Activated CD4-positive, alpha-beta T cell treated with anti-CD3 and anti-CD28 coated beads, Interleukin-2, amount 10 ng/mL, durations not matched to agents 24 days and 14 days (primary cell): ENCODE results near the gene CTF1. TPM values are rescaled to one million over a fixed set of nuclear protein-coding genes. Genes with fewer than 3 reads are reported as not detected.
A peak's percentile ranks its signal among the peaks of the same experiment; 100 is the strongest.

Experiments used
- DNase-seq: peaks from one replicate; pipeline ENCODE4 v3.0.0; 2022
- H3K27ac Mint-ChIP-seq: one replicate; pipeline ENCODE4 v1.8.0; 2022; ENCODE audit warnings: mild to moderate bottlenecking, mixed read lengths
- H3K27me3 Mint-ChIP-seq: one replicate; pipeline ENCODE4 v1.8.0; 2022; ENCODE audit warnings: mixed read lengths
- H3K36me3 Mint-ChIP-seq: one replicate; pipeline ENCODE4 v1.8.0; 2022; ENCODE audit warnings: low read depth, mild to moderate bottlenecking, mixed read lengths
- H3K4me1 Mint-ChIP-seq: one replicate; pipeline ENCODE4 v1.8.0; 2021; ENCODE audit warnings: mixed read lengths
- H3K4me3 Mint-ChIP-seq: one replicate; pipeline ENCODE4 v1.8.0; 2022; ENCODE audit warnings: mild to moderate bottlenecking, moderate library complexity, mixed read lengths
- H3K9me3 Mint-ChIP-seq: one replicate; pipeline ENCODE4 v1.8.0; 2021; ENCODE audit warnings: mixed read lengths
- intact Hi-C: fragments of 100-400 bp; cut with micrococcal nuclease; formaldehyde crosslinking; loops from one replicate; pipeline ENCODE4 v1.15.1; 2023
- total RNA-seq: library from RNA; stranded (reverse); gene quantifications from 2 replicates; pipeline ENCODE4 v1.2.3, GENCODE V29; 2022

Gene CTF1
- total RNA-seq, 1 donor from 2014 or later, result 0.33 TPM

- Mint-ChIP-seq H3K27ac (peak within 1 kb of the TSS; percentile 90), H3K4me1 (peaks cover 35% of the 10 kb centered on the region), H3K36me3 (peaks cover 12% of the 10 kb centered on the region), H3K27me3 (no peaks in the 10 kb centered on the region), H3K9me3 (no peaks in the 10 kb centered on the region), H3K4me3 (peak within 1 kb of the TSS; percentile 94)
- DNase-seq, result peak; percentile 96
- intact Hi-C loops, result loop anchor here (5.0 kb wide), 1 partner anchor 132 kb away; the partner anchor contains the start of genes CFAP119 and RNF40
Observed at GRCh38 chr16:30893744-30894539, 2.5 kb upstream of the CTF1 start, which contains the start of gene BCL7C. BCL7C (minus strand) TSS chr16:30894077; CDS start chr16:30893944, 133 bp downstream.

- Mint-ChIP-seq H3K36me3 (peaks cover 8% of the 10 kb centered on the region), H3K27me3 (no peaks in the 10 kb centered on the region), H3K27ac (peak overlapping the region; percentile 90), H3K4me1 (peaks cover 35% of the 10 kb centered on the region), H3K4me3 (peak overlapping the region; percentile 94), H3K9me3 (no peaks in the 10 kb centered on the region)
- DNase-seq, result no peak
- intact Hi-C loops, result loop anchor here (5.0 kb wide), 1 partner anchor 132 kb away; the partner anchor contains the start of genes CFAP119 and RNF40
Observed at GRCh38 chr16:30894540-30895368, 1.7 kb upstream of the CTF1 start.

- peaks cover 7% of the 10 kb centered on the region for H3K36me3 Mint-ChIP-seq
- H3K4me3 Mint-ChIP-seq, result peak overlapping the region; percentile 45
- H3K4me1 Mint-ChIP-seq, result peaks cover 39% of the 10 kb centered on the region
- H3K9me3 Mint-ChIP-seq, result no peaks in the 10 kb centered on the region
- H3K27ac Mint-ChIP-seq, result peak overlapping the region; percentile 29
- intact Hi-C loops, result no loop called here
- DNase-seq, result peak; percentile 61
- H3K27me3 Mint-ChIP-seq, result no peaks in the 10 kb centered on the region
Observed at GRCh38 chr16:30895627-30896260, 670 bp upstream of the CTF1 start.

- intact Hi-C loops, result loop anchor here (1.0 kb wide), 2 partner anchors 21 to 25 kb away; no protein-coding TSS in a partner anchor
- no peaks in the 10 kb centered on the region for H3K27me3 Mint-ChIP-seq
- DNase-seq, result peak; percentile 94
- peaks cover 2% of the 10 kb centered on the region for H3K36me3 Mint-ChIP-seq
- H3K27ac Mint-ChIP-seq, result peak overlapping the region; percentile 87
- no peaks in the 10 kb centered on the region for H3K9me3 Mint-ChIP-seq
- H3K4me3 Mint-ChIP-seq, result peak overlapping the region; percentile 74
- peaks cover 45% of the 10 kb centered on the region for H3K4me1 Mint-ChIP-seq
Observed at GRCh38 chr16:30896889-30897733, 697 bp downstream of the CTF1 start.

- Mint-ChIP-seq H3K4me1 (peaks cover 44% of the 10 kb centered on the region), H3K27me3 (no peaks in the 10 kb centered on the region), H3K27ac (no peak overlapping the region), H3K9me3 (peaks cover 7% of the 10 kb centered on the region), H3K4me3 (no peak overlapping the region), H3K36me3 (peaks cover 8% of the 10 kb centered on the region)
- intact Hi-C loops, result no loop called here
- no peak for DNase-seq
Observed at GRCh38 chr16:30899794-30900193, 3.4 kb downstream of the CTF1 start.

- Mint-ChIP-seq H3K27ac (peak overlapping the region; percentile 20), H3K4me3 (no peak overlapping the region), H3K4me1 (peaks cover 39% of the 10 kb centered on the region), H3K36me3 (peaks cover 8% of the 10 kb centered on the region), H3K27me3 (no peaks in the 10 kb centered on the region), H3K9me3 (peaks cover 7% of the 10 kb centered on the region)
- DNase-seq, result no peak
- intact Hi-C loops, result no loop called here
Observed at GRCh38 chr16:30900588-30900987, 4.2 kb downstream of the CTF1 start.

- peaks cover 33% of the 10 kb centered on the region for H3K4me1 Mint-ChIP-seq
- H3K36me3 Mint-ChIP-seq, result peaks cover 8% of the 10 kb centered on the region
- peaks cover 7% of the 10 kb centered on the region for H3K9me3 Mint-ChIP-seq
- peak overlapping the region; percentile 69 for H3K27ac Mint-ChIP-seq
- peak; percentile 68 for DNase-seq
- intact Hi-C loops, result loop anchor here (1.0 kb wide), 1 partner anchor 26 kb away; no protein-coding TSS in a partner anchor
- H3K27me3 Mint-ChIP-seq, result no peaks in the 10 kb centered on the region
- H3K4me3 Mint-ChIP-seq, result peak overlapping the region; percentile 64
Observed at GRCh38 chr16:30901201-30902028, 5.0 kb downstream of the CTF1 start.

GRCh38 chr16:30902029-30902972, 5.9 kb downstream of the CTF1 start:
- Mint-ChIP-seq H3K4me1 (peaks cover 28% of the 10 kb centered on the region), H3K27ac (peak overlapping the region; percentile 99), H3K36me3 (peaks cover 8% of the 10 kb centered on the region), H3K9me3 (peaks cover 7% of the 10 kb centered on the region), H3K27me3 (no peaks in the 10 kb centered on the region), H3K4me3 (peak overlapping the region; percentile 92)
- intact Hi-C loops, result loop anchor here (1.0 kb wide), 1 partner anchor 27 kb away; no protein-coding TSS in a partner anchor
- peak; percentile 90 for DNase-seq

- Mint-ChIP-seq H3K4me3 (peak overlapping the region; percentile 92), H3K27ac (peak overlapping the region; percentile 99), H3K27me3 (no peaks in the 10 kb centered on the region), H3K36me3 (peaks cover 8% of the 10 kb centered on the region), H3K4me1 (peaks cover 34% of the 10 kb centered on the region), H3K9me3 (peaks cover 7% of the 10 kb centered on the region)
- intact Hi-C loops, result loop anchor here (1.0 kb wide), 1 partner anchor 59 kb away; no protein-coding TSS in a partner anchor
- peak; percentile 77 for DNase-seq
Observed at GRCh38 chr16:30903002-30903401, 6.6 kb downstream of the CTF1 start.

- intact Hi-C loops, result loop anchor here (1.0 kb wide), 1 partner anchor 59 kb away; no protein-coding TSS in a partner anchor
- H3K36me3 Mint-ChIP-seq, result peaks cover 8% of the 10 kb centered on the region
- H3K4me3 Mint-ChIP-seq, result peak overlapping the region; percentile 6
- H3K27me3 Mint-ChIP-seq, result no peaks in the 10 kb centered on the region
- peaks cover 7% of the 10 kb centered on the region for H3K9me3 Mint-ChIP-seq
- peaks cover 34% of the 10 kb centered on the region for H3K4me1 Mint-ChIP-seq
- DNase-seq, result peak; percentile 71
- H3K27ac Mint-ChIP-seq, result peak overlapping the region; percentile 91
Observed at GRCh38 chr16:30903596-30903995, 7.2 kb downstream of the CTF1 start.

- intact Hi-C loops, result no loop called here
- peaks cover 8% of the 10 kb centered on the region for H3K36me3 Mint-ChIP-seq
- no peak overlapping the region for H3K4me3 Mint-ChIP-seq
Observed at GRCh38 chr16:30904114-30904780, 7.8 kb downstream of the CTF1 start.

More at GRCh38 chr16:30904114-30904780, 7.8 kb downstream of the CTF1 start:
- Mint-ChIP-seq H3K27me3 (no peaks in the 10 kb centered on the region), H3K9me3 (peaks cover 7% of the 10 kb centered on the region), H3K27ac (peak overlapping the region; percentile 91), H3K4me1 (peaks cover 34% of the 10 kb centered on the region)
- DNase-seq, result peak; percentile 61
